NCI-H524 (cell line): ENCODE data around the gene FLNC.

Source experiments
- DNase-seq, 2 experiments: peaks; one replicate each; lab custom pipeline; 2025; lab: John Stamatoyannopoulos, UW

Gene FLNC

DNA sequence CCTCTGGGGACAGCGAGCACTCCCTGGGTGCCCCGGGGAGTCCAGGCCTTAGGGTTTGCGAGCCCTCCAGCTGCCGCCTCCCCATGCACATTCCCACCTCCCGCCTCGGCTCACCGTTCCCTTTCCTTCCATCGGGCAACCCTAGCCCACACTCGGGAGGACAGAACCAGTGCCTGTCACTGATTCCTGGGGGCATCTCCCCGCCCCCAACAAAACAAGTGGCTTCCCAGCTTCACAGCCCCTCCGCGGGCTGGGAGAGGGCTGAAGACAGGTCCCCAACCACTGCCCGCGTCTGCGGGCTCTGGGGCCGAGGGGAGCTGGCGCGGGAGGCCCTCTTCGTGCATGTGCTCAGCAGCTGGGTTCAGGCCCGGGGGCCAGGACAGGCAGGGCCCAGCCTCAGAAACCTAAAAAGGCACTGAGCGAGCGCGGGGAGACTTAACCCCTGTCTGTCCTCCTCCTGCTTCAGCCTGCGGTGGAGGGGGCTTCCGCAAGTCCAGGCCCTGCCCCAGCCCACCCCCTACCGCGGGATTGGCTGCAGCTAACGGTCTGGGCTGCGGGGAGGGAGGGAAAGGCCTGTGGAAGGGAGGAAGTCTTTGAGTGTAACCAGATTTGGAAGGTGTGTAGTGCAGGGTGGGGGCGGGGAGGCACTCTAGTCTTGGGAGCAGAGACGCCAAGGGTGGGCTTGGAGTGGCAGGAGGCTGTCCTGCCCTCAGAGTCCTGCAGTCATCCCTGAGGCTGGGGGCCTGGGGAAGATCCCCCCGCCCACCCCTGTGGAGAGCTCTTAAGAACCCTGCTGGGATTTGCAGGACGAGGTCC, 1.2 kb downstream of the FLNC start:
- peak; percentile 75 to 82 for DNase-seq

DNA sequence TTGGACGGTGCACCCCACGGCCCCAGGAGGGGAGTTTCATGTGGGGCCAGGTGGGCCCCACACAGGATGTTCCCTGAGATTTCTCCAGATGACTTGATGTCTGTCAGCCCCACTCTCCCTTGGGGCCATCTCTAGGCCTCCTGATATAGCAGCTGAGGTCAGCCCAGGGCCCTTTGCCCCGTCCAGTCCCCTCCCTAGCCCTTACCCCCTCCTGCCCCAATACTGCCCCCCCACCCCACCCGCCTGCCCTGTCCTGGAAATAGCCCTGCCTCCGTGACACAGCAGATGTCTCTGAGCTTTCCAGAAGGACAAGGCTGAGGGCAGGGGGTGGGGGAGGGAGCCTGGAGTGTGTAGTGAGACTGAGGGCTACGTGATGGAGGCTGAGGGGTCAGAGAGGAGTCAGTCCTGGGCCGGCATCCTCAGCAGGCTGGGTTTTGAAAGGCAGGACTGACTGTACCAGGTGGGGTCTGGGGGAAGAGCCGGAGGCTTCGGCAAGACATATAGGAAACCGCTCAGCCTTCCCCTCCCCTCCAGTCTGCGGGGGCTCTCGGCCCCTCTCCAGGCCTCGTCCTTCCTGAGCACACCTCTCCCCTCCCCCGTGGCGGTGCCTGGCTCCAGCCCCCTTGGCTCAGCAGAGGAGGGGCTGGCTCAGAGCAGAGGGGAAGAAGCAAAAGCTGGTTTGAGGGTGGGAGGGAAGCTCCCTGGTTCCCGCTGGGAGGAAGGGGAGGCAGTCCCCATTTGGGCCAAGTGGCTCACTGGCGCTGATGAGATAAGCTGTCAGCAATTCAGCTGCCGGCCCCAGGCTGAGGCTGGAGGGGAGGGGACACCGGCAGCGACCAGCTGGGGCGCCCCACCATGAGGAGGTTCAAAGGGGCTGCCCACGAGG, 2.0 kb downstream of the FLNC start:
- DNase-seq: peak; percentile 84 to 92

DNA sequence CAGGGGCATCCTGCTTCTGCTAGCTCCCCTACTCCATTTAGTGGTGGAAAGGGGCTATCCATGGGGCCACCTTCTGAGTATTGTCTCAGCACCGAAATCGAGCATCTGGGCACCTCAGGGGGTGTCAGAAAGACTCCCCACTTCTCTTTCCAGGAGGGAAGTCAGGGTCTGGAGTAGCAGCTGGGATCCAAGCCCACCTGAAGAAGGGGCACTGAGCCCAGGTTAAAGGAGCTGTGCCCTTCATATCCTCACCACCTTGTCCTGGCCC, 2.6 kb downstream of the FLNC start:
- no peak for DNase-seq

DNA sequence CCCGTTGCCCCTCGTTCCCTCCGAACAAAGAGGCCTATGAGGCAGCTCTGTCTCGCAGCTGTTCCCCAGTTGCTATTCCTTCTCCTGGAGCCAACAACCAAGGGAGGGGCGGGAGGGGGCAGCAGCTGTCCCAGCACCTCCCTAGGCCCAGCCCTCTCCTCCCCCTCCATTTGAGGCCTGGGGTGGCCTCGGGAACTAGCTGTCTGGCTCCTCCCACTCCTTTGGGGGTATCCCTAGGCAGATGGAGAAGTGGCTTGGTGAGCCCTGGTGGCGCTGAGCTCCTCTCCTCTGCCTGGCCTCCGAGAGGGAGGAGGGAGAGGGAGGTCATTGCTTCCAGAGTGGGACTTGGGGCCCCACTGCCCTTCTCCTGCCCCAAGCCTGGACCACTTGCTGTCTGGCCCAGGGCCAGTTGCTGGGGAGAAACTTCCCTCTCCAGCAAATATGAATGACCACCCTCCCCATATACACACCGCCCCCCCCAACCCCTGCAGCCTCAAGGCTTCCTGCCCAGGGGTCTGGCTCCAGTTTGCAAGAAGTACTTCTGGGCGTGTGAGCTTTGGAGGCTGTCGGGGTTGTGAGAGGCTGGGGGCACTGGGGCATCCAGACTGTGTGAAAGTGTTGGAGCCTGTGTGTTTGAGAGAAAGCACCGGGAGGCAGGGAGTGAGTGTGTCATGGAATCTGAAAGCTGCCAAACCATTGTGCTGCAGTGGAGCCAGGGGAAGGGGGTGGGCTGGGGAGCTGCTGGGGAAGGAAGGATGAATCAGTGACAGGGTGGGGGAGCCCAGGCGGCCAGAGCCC, 3.1 kb downstream of the FLNC start:
- DNase-seq: peak; percentile 97 to 98

DNA sequence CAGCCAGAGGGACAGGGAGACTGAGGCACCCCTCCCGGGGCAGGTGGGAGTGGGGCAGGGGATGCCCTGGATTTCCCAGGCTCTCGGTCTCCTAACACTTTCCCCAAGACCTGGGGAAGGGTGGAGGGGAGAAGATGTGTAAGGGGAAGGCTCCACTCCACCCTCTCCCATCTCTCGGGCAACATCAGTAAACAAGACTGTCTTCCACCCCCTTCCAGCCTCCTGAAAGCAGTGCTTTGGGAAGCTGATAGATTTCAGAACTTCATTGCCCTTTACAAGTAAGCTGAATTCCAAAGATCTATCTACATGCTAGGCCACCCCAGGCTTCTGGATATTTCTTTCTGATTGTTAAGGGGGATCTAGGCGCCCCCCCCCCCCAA, 3.7 kb downstream of the FLNC start:
- peak in 1 of 2 experiments; percentile 19 for DNase-seq

DNA sequence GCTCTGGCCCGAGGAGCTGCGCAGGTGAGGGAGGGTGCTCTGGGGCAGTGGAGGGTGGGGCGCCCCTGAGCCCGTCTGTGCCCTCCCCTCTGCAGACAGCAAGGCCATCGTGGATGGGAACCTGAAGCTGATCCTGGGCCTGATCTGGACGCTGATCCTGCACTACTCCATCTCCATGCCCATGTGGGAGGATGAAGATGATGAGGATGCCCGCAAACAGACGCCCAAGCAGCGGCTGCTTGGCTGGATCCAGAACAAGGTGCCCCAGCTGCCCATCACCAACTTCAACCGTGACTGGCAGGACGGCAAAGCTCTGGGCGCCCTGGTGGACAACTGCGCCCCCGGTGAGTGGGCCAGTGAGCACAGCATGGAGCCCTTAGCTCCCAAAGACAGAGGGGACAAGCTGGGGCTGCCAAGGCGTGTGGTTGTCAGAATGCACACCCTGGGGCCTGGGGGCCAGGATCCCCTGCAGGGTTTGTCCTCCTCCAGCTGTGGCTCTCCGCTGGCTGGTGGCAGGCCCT, 5.1 kb downstream of the FLNC start:
- DNase-seq: no peak

DNA sequence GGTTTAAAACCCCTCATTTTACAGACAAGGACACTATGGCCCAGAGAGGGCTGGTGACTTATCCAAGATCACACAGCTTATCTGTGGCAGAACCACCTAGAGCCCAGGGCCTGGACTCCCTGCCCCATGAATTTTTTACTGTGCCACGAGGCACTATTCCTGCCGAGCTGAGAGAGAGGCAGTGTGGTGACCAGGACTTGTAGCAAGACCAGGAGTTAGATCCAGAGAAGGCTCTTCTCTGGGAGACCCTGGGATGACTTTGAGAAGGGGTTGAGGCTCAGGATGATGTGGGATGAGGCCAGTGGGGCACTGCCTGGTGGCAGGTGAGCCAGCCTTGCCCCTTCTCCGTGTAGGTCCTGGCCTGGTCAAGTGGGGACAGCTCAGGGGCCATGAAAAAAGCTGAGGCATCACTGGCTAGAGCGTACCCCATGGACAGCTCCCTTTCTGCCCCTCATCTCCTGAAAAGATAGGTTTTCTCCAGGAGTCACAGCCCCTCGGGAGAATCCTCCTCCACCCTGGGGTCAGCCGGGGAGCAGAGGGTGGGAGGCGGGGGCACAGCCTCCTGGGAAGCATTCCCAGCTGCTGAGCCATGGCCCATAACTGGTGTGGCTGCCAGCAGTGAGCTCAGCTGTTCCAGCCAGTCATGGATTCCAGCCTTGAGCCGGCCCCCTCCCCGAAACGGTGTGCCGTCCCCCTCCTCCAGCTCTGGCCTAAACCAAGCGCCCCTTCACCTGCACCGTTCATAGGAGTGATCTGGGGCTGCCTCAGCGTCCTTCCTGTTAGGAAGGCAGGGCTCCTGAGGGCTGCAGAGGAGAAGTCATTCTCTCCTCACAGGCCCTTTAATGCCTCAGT, 5.8 kb downstream of the FLNC start:
- no peak for DNase-seq

DNA sequence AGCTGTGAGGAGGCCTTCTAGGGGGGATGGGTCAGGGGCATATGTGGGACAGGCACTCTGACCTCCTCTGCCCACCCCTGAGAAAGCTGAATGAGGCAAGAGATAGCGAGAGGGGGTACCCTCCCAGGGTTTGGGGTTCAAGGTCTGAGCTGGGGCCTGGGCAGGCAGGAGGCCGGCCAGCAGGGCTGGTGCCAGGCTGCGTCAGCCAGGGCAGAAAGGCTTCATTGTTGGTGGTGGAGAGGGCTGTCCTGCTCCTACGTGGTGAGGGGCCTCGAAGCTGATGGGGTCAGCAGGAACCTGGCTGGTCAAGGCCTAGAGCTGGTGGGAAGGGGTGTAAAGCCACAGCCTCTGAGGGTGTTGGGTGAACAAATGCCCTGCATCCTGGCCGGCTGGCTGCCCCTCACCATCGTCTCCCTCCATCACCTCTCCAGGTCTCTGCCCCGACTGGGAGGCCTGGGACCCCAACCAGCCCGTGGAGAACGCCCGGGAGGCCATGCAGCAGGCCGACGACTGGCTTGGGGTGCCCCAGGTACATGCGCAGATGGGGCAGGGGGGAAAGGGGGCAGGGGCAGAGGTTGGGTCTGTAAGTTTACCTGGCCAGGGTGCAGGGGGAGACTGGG, 6.6 kb downstream of the FLNC start:
- DNase-seq: no peak

DNA sequence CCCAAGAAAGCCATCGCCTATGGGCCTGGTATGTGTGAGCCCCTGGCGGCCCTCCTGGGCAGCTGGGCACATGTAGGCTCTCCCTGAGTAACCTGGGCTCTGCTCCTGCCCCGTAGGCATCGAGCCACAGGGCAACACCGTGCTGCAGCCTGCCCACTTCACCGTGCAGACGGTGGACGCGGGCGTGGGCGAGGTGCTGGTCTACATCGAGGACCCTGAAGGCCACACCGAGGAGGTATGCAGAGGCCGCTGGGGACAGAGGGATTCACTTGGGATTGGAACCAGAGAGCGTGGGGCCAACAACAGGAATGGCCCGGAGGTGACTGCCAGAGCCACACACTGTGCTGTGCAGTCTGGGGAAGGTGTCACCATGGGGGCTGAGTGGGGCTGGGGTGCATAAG, 7.3 kb downstream of the FLNC start:
- no peak for DNase-seq

DNA sequence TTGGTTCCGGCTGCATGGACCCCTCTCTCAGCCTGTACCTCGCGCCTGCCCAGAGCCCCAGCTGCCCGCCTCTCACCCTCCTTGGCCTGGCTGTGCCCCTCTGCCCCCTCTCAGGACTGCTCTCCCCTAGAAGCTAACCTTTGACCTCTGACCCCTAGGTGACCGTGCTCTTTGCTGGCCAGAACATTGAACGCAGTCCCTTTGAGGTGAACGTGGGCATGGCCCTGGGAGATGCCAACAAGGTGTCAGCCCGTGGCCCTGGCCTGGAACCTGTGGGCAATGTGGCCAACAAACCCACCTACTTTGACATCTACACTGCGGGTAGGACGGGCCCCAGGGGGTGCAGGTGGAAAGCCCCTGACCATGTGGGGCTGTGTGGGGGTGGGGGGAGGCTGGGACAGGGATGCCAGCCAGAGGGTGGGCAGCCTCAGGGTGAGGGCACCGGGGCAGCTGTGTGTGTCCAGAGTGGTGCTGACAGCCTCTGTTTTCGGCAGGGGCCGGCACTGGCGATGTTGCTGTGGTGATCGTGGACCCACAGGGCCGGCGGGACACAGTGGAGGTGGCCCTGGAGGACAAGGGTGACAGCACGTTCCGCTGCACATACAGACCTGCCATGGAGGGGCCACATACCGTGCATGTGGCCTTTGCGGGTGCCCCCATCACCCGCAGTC, 8.0 kb downstream of the FLNC start:
- no peak for DNase-seq

DNA sequence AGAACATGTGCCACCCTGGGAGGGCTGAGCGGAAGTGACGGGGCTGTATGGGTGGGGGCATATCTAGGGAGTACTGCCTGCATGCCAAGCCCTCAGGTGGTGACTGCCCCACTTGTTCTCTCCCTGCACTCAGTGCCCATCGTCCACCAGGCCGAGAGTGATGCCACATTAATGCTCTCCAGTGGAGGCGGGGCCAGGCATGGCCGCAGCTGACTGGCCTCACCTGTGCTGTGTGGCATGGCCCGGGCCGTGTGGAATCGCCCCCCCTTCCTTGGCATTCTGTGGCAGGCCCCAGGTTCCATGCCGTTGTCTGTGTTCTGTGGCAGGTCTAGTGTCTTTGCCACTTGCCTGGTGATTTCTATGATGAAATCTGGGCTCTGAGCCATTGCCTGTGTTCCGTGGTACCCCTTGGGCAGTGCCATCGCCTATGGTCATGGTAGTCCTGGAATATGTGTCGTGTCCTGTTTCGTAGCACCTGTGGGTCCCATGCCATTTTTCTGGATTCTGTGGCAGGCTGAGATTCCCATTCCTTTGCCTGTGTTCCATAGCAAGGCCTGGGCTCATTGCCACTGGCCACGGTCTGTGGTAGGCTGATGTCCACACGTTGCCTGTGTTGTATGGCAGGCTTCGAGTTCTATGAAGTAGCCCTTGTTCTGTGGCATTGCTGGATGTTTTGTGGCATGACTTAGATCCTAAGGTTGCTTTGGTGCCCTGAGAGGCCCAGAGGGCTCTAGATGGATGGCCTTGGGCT, 8.9 kb downstream of the FLNC start:
- DNase-seq: no peak

DNA sequence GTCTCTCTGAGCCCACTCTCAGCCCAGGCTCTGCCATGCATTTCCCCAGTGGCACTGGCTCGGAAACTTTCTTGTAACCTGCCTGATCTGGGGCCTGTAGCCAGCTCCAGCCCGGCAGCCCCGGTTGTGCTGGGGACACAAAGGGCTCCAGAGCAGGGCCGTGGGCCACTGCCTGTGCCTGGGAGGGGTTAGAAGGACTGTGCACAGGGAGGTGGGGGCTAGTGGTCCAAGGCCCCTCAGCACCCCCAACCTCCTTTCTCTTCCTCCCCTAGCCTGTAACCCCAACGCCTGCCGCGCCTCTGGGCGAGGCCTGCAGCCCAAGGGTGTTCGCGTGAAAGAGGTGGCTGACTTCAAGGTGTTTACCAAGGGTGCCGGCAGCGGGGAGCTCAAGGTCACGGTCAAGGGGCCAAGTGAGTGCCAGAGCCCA, 9.6 kb downstream of the FLNC start:
- DNase-seq: no peak

DNA sequence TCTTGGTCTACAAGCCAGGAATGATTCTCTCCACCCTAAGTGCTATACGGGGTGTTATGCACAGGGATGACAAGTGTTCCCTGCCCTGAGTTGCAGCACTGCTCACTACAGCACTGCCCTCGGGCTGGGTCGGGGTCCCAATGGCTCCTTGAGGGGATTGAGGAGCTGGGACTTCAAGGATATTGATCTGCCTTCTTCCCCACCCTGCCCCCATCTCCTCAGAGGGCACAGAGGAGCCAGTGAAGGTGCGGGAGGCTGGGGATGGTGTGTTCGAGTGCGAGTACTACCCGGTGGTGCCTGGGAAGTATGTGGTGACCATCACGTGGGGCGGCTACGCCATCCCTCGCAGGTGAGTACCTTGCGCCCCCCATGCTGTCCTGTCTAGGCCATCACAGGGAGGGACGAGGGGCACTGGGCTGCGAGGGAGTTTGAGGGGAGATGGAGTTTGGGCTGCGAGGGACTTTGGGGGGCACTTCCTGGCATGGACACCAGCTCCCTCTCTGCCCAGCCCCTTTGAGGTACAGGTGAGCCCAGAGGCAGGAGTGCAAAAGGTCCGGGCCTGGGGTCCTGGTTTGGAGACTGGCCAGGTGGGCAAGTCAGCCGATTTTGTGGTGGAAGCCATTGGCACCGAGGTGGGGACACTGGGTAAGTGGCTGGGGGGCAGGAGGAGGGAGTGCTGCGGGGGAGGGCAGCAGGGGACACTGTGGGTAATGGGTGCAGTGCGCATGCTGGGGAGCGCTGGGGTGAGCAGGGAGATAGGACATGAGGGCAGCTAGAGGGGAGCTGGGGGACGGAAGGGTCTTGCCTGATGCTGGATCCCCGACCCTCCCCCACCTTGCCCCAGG, 10.3 kb downstream of the FLNC start:
- no peak for DNase-seq

DNA sequence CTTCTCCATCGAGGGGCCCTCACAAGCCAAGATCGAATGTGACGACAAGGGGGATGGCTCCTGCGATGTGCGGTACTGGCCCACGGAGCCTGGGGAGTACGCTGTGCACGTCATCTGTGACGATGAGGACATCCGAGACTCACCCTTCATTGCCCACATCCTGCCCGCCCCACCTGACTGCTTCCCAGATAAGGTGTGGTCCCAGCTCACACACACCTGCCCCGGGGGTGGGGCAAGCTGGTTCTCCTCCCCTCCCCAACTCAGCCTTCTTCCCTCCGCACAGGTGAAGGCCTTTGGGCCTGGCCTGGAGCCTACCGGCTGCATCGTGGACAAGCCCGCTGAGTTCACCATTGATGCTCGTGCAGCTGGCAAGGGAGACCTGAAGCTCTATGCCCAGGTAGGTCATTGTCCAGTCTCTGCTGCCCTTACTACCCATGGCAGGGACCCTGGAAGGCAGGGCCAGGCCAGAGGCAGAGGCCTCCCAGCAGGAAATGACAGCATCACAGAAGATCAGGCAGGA, 11.0 kb downstream of the FLNC start:
- DNase-seq: no peak

DNA sequence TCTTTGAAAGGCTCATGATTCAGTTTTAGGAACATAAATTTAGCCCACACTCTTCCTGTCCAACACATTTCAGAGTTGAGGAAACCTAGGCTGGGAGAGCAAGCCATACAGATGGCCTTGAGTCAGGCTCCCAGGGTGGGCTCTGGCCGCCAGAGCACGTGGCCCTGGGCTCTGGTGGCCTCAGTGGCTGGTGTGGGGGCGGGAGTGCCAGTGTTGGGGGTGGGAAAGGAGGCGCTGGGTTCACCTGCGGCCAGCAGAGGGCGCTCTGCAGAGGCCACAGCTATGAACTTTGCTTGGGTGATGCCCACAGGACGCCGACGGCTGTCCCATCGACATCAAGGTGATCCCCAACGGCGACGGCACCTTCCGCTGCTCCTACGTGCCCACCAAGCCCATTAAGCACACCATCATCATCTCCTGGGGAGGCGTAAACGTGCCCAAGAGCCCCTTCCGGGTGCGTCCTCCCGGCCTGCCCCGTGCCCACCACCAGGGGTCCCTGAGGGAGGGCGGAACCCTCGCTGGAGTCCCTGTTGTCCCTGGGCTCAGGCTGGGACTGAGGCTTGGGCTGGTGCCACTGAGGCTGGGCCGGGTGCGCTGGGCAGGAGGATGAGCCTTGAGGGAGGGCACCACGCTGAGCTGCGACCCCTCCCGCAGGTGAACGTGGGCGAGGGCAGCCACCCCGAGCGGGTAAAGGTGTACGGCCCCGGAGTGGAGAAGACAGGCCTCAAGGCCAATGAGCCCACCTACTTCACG, 11.9 kb downstream of the FLNC start:
- DNase-seq: no peak

DNA sequence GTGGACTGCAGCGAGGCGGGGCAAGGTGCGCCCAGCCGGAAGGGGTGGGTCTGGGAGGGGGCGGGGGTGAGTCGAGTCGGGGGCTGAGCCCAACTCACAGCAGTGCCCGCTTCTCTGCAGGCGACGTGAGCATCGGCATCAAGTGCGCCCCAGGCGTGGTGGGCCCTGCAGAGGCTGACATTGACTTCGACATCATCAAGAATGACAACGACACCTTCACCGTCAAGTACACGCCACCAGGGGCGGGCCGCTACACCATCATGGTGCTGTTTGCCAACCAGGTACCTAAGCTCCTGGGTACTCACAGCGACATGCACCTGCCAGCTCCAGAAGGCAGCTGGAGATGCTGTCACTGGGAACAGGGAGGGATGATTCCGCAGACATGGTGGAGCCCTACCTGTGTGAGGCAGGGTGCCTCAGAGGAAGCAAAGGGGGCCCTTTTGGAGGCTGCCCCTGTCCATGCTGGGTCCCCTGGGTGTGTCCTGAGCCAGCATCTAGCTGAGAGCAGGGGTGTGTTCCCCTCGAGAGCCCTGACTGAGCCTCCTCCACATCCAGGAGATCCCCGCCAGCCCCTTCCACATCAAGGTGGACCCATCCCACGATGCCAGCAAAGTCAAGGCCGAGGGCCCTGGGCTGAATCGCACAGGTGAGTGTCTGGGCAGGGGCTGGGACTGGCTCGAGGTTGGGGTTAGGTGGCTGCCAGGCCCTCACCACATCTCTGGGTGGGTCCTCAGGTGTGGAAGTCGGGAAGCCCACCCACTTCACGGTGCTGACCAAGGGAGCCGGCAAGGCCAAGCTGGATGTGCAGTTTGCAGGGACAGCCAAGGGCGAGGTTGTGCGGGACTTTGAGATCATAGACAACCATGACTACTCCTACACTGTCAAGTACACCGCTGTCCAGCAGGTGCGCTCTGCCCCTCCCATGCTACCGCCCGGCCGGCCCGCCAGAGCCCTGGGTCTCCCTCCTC, 12.8 kb downstream of the FLNC start:
- no peak for DNase-seq
